Measurements from ENCODE around the gene FOXP1.

DNA sequence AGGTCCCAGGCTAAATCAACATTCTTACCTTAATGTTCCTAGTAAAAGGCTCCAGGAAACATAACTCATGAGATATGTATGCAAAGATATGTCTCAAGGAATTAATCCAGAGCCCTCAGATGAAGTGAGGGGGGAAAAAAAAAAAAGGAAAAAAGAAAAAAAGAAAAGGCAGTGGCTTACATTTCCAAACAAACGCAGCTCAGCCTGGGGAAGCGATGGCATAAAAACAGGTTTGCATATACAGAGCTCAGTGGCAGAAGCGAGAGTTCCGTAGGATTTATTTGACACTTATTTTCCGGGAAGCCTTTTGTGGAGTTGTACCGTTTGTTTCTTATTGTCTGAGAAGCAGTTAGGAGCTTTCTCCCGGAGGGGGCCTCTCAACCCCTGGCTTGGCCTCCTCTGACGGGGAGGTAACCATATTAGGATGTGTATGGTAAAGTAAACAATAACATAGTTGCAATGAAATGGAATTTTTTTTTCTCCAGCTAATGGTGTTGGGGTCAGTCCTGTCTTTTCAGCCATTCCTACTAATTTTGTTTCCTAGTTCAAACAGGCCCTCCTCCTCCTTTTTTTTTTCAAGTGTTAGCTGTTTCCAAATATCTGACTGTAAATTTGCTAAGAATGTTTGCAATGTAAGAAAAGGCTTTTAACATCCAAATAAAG lies 338.6 kb downstream of the FOXP1 start:
- TF ChIP-seq, protein P1, sequence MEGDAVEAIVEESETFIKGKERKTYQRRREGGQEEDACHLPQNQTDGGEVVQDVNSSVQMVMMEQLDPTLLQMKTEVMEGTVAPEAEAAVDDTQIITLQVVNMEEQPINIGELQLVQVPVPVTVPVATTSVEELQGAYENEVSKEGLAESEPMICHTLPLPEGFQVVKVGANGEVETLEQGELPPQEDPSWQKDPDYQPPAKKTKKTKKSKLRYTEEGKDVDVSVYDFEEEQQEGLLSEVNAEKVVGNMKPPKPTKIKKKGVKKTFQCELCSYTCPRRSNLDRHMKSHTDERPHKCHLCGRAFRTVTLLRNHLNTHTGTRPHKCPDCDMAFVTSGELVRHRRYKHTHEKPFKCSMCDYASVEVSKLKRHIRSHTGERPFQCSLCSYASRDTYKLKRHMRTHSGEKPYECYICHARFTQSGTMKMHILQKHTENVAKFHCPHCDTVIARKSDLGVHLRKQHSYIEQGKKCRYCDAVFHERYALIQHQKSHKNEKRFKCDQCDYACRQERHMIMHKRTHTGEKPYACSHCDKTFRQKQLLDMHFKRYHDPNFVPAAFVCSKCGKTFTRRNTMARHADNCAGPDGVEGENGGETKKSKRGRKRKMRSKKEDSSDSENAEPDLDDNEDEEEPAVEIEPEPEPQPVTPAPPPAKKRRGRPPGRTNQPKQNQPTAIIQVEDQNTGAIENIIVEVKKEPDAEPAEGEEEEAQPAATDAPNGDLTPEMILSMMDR (IDR thresholded peaks at IDR 0.05; ENCODE audit: insufficient read depth, low read length, poor library complexity, severe bottlenecking): no peak
- no peak for TF ChIP-seq EZH2phosphoT487 (conservative IDR thresholded peaks at IDR 0.05; ENCODE audit: low read length)

All from SU-DHL-6 (cell line).